Stimulated activated CD4-positive, alpha-beta T cell treated with anti-CD3 and anti-CD28 coated beads, TNF-alpha, amount 100 ng/mL, for 24 hours (primary cell): ENCODE data around the gene APBA3.

Source experiments
- DNase-seq, 3 experiments: peaks; one replicate each; pipeline ENCODE4 v3.0.0-alpha.2; 2020; ENCODE audit warnings: low read depth in 3 of 3

APBA3 gene, protein sequence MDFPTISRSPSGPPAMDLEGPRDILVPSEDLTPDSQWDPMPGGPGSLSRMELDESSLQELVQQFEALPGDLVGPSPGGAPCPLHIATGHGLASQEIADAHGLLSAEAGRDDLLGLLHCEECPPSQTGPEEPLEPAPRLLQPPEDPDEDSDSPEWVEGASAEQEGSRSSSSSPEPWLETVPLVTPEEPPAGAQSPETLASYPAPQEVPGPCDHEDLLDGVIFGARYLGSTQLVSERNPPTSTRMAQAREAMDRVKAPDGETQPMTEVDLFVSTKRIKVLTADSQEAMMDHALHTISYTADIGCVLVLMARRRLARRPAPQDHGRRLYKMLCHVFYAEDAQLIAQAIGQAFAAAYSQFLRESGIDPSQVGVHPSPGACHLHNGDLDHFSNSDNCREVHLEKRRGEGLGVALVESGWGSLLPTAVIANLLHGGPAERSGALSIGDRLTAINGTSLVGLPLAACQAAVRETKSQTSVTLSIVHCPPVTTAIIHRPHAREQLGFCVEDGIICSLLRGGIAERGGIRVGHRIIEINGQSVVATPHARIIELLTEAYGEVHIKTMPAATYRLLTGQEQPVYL

DNA sequence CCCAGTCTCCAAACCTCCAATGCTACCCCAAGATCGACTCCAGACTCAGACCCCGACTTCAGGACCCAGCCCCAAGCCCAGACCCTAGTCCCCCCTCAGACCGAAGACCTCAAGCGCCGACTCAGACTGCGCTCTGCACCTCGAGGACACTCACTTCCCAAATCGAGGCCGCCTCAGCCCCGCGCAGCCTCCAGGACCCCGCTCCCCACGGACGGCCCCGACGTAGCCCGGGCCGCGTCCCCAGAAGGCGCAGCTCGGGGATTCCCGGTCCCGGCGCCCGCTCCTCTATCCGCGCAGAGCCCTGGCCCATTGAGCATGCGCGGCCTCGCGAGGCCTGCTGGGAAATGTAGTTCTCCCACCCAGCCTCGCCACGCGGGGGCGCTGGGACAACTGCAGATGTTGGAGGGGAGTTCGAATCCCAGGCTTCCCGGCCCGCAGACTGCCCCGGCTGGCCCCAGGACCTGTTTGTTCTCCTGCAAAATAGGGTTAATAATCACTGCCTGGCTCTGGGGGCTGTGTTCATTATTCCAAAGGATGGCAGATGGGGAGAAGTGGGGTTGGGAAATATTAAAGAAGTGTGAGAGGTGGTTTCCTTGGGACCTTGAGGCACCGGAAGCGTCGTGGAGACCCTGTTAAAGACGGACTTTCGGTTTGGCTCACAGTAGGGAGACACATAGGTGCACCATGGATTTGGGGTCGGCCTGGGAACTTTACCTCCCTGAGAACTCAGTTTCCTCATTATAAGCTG is at the start of gene APBA3:
APBA3 (minus strand) TSS at position 311 of the 748 bp plus-strand sequence. CDS start 1,428 bp downstream, outside the sequence.
- peak; percentile 93 to 96 (median 95) for DNase-seq

DNA sequence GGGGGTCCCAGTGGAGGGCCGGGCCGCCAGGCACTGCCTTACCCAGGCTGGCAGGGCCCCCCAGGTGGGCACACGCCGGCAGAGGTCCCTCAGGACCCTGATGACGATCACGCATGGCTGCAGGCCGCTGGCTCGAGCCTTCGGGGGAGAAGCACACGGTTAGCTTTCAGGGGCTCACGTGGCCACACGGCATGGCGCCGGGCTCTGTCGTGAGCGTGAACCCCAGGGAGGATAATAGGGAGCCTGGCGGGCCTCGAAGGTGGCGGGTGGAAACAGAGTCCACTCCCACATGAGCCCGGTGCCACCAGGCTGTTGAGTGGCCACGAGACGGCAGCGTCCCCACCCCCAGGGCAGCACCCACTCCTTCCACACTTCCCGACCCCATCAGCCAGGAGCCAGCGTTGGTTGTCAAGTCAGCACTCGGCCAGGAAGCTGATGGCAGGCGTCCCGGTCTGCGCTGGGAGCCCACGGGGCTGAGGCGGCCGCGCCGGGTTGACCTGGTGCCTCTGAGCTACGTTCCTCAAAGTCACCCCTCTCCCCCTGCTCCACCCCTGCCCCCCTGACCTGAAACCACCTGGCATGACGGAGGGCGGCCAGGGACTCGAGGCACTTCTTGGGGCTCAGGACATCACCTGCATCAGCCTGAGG is 49.3 kb upstream of the APBA3 start:
- no peak for DNase-seq

DNA sequence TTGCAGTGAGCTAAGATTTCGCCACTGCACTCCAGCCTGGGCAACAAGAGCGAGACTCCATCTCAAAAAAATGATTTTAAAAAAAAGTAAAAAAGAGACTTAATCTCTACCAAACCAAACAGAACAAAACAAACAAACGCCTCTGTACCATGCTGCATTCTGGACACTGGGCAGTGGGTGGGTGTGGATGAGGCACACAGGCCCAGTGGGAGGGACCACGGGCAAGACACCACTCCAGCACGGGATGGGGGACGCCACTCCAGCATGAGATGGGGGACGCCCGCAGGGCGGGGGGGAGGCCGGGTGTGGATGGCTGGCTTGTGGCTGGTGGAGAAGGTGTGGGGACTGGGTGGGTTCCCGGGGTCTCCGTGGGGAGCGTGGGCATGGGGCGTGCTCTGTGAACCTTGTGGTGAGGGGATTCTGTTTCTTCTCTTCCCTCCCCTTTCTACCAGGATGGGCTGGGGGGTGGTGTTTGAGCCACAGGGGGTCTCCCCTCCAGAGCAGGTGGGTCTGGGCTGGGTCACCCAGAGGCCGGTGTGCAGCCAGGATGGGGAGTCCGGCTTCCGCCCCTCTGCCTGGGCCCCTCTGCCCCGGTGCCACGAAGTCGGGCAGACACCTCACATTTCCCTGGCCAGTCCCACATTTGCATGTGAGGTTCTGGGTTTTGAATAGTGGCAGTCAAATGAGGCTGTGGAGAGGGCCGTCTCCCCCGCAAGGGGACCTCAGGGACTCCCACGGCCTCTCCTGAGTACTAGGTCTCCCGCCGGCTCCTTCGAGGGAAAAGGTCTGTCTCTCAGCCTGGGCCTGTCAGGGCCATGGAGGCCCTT is 48.6 kb upstream of the APBA3 start:
- no peak for DNase-seq

DNA sequence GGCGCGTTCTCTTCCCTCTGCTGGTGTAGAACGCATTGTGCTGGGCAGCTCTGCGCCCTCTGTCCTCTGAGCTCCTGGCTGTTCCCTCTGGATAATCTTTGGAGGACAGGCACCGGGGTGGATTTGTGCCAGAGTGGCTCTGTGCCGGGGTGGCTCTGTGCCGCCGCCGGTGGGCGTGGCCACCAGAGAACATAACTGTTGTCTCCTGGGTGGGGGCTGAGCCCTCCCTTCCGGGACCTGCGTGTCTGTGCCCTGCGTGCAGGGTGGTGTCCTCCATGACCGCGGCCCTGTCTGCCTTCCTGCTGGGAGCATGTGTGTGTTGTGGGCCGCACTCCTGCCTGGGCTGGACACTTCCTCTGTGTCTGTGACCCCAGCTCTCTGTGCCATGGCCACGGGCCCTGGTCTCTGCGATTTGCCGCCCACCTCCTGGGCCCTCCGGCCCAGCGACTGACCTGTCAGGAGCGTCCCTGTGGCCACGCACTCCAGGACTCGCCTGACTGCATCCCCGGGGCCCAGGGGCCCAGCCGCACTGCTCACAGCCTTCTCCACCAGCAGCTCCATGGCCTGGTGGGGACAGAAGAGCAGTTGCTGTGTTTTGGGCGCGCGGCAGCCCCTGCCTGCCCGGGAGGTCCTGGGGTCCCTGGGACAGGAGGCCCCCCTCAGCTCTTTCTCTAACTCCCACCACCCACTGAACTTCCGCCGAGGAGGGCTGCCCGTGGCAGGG is 47.1 kb upstream of the APBA3 start:
- DNase-seq = no peak

DNA sequence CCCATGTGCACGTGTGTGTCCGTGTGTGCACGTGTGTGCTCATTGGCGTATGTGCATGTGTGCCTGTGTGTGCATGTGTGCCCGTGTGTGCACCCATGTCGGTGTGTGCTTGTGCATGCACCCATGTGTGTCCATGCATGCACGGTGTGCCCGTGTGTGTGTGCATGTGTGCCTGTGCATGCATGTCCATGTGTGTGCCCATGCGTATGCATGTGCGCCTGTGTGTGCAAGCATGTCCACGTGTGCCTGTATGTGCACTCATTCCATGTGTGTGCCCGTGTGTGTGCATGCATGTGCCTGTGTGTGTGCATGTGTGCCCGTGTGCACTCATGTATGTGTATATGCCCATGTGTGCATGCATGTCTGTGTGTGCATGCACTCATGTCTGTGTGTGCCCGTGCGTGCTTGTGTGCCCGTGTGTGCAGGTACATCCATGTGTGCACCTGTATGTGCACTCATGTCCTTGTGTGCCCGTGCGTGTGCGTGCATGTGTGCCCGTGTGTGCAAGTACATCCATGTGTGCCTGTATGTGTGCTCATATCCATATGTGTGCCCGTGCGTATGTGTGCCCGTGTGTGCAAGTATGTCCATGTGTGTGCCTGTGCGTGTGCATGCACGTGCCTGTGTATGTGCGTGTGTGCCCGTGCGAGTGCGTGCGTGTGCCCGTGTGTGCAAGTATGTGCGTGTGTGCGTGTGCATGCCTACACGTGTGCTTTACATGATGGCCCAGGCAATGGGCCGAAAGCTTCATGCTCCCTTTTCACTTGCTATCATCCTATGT is 46.3 kb upstream of the APBA3 start:
- no peak for DNase-seq

DNA sequence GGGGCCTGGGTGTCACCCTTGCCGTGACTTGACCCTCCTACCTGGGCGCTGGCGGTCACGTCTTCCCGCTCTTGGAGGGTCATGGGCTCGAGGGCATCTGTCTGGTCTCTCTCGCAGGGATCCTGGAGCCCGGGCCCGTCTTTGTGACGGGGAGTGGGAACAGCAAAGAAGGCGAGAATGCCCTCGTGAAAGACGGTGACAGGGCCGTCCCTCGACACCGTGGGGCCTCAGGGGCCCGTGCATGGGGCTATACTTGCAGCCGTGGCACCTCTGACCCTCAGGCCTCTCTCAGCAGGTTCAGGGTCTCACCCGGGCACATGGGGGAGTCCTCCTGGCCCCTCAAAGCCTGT is 45.6 kb upstream of the APBA3 start:
- DNase-seq = no peak

DNA sequence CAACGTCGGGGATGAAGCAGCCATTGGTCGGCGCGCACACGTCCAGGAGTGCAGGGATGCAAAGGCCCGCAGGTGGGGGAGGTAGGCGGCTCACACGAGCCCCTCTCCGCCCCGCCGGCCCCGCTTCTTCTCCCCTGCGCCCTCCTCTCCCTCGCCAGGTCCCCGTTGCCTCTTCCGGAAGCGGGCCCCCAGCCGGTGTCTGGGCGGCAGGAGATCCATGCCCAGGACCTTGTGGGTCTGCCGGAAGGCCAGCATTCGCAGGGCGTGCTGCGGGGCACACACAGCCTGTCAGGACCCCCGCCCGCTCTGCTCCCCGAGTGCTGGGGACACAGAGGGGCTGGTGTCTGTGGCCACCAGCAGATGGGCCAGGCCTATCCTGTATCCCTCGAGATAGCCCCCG is 44.4 kb upstream of the APBA3 start:
- DNase-seq = no peak

DNA sequence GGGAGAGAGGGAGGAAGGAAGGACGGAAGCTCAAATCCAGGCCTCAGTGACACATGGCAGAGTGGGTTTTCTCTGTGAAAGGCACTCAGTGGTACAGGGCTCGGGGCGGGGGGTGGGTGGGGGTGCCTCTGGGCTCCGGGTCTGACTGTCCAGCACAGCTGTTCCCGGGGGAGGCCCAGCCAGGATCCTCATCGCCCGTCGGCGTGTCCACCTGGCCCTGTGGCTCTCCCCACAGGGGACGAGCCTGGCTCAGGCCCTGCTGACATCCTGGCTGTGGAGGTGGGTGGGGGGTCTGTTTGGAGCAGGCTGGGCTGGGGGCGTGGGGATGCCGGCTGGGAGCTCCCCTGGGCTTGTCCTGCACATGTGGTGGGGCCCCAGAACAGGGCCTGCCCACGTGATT is 42.9 kb upstream of the APBA3 start:
- DNase-seq = no peak

DNA sequence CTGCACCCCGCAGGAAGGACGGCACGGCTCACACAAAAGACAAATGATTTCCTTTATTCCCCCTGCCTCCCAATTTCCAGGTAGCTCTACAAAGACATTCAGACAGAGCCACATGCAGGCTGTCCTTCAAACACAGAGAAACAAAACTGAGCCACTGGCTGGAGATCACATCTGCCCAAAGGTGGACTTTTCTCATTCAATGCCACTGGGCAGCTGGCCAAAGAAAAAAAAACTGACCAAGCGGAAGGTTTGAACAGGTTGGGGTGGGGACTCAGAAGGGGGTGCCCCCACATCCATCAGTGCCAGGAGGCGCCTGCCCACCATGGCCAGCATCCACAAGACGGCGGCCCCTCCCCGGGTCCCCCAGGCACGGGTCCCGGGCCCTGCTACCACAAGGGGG is 42.5 kb upstream of the APBA3 start:
- DNase-seq = no peak

DNA sequence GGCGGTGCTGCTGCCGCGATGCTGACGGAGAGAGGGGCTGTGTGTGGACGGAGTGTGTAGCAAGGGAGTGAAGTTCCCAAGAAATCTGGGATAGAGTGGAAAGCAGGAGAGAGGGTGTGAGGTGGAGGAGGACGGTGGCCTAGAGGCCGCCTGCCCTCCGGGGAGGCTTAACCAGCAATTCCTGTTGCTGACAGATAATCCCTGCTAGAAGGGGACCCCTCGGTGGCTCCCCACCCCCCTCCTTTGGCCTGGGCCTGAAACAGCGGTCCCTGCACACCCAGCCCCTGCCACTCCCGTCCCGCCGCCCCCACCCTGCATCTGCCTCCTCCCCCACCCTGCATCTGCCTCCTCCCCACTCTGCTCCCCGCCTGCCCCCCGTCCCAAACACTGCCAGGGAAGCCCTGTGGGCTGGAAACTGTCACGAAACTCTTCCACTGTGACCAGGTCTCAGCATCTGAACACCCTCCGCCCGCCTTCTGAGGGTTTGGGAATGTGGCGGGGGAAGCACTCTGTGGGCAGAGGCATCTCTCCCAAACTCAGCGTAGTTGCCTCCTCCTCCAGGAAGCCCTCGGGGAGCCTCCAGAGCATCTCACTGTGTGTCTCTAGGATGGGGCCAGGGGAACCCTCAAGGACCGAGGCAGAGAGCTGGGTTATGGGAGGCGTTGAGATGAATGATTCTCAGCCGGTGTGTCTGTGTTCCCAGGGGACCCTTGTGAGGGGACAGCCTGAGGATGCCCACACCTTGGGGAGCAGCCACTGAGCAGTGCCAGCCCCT is 41.8 kb upstream of the APBA3 start:
- no peak for DNase-seq

DNA sequence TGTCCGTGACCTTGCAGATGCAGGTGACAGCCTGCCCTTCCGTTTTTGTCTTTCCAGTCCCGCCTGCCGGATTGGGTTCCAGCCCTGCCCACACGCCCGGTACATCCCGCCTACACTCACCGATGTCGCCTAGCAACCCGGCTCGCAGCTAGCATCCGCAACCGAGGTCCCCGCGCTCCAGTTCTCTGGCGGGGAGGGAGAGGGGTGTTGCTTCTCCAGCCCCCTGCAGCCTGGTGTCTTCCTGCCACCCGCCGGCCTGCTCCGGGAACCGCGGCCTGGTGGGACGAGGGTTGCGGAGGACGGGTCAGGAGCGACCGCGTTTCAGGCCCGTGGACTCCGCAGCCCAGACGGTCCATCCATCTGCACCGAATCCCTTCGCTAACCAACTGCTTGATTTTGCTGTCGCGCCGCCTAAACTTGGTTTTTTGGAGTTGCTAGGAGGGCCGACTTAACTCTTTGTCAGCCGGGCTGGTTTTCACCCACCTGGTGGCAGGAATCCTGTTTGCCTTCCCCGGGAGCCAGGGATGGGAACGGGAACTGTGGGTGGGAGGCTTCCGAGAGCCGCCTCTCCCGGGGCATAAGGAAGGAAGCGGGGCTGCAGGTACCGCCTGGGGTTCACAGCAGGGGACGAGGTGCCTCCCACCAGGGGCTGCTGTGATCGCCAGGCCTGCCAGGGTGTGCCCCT is 40.1 kb upstream of the APBA3 start:
- peak in 2 of 3 experiments; percentile 40 to 63 for DNase-seq

DNA sequence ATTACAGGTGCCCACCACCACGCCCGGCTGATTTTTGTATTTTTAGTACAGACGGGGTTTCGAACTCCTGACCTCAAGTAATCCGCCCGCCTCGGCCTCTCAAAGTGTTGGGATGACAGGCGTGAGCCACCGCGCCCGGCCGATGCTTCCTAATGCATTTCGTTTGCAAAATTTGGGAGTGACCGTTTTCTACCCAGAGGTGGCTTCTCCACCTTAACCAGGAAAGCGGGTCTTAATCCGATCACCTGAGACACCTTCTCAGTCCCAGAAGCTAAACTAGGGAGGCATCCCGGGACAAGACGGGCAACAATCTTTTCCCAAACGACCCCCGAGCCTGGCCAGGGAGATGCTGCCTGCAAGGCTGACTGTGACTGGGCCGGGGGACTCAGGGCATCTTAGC is 39.5 kb upstream of the APBA3 start:
- no peak for DNase-seq

DNA sequence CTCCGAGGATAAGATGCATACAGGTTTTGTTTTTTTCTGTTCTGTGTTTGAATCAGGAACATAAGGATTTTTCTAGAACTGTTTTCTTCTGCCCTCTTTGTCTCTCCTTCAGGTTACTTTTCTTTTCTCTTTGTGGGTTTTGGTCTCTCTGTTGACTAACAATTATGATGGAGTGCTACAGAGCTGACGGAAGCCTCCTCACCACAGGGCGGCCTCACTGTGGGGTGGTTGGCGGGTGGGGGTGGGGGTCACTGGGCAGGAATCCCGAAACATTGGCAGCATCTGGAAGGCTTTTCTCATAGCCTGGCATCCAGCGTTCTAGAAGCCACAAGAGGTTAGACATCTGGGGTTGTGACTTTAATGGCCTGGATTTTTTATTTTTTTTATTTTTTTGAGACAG is 36.6 kb upstream of the APBA3 start:
- no peak for DNase-seq

DNA sequence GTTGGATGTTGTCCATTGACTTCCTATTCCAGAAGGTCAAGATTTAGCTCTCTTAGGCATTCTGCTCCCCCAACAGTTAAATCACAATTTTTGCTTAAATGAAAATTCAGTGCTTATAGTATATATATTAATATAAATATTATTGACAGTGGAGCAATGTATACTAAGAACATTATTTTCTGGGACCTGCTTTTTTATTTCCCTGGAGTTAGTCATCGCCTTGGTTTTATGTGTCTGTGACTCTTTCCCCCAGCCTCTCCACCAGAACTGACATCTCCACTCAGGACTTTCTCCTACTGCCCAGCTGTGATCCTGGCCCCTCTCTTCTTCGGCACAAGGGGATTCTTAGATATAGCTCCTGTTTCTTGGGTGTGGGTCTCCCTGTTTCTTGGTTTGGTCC is 34.9 kb upstream of the APBA3 start:
- no peak for DNase-seq

DNA sequence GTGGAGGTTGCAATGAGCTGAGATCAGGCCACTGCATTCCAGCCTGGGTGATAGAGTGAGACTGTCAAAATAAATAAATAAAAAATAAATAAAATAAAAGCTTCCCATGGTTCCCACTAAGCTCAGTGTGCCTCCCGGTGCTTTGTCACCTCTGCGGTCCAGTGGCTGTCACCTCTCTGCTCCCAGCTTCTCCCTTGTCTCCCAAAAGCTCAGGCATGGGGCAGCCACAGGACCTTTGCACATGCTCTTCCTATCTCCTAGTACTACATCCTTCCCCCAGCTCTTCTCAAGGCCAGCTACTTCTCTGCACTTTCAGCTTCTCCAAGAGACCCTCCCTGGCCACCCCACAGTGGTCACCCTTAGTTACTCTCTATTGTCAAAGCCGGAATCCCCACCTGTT is 32.3 kb upstream of the APBA3 start:
- no peak for DNase-seq

DNA sequence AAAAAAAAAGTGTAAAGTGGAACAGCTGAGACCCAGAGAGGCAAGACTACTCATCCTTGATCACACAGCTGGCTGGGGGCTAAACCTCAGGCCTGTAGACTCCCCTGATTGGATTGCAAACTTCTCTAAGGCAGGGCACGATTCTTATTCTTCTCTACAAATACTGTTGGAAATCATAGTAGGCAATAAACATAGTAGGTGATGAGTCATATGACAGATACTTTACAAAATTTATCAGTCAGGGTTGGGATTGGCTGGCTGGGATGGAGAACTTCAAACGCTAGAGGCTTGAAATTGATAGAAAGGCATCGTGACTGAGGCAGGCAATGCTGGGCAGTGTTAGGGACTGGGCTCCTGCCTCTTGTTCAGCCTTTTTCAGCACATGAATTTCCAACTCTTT is 30.6 kb upstream of the APBA3 start:
- DNase-seq = no peak

DNA sequence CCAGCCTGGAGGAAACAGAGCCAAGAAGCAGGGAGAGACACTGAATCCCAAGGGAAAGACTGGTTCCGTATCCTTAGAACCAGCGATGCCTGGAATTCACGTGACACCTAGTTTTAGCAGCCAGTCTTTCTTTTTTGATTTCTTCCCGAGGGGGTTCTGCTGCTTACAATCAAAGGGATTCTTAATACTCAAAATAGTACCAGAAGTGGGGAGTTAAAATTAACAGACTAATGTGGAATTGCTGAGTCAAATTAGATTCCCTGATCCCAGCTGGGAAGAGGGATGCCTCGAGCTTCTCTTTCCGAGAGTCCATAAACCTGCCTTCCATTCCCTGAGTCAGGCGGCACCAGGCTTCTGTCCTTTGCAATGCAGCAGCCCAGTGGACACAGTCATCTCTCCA is 29.4 kb upstream of the APBA3 start:
- no peak for DNase-seq

DNA sequence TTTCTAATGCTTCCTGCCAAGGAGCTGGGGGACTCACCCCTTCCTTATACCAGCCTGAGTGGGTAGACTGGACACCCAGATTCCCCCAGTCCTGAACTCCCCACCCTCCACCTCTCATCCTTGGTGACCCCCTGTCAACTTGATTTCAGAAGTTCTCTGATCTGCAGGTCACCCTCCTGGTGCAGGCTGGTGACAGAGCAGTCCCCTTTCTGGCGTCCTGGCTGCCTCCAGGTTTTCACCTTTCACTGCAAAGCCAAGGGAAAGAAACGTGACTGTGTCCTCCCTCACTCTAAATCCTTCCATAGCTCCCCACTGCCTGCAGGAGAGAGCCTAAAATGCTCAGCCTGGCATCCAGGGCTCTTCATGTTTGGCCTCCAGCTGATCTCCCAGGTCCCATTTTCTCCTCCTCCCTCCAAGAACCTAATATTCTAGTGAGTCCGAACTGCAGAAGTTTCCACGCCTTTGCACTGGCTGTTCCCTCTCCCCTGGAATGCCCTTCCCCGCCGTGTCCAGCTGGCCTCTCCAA is 28.8 kb upstream of the APBA3 start:
- DNase-seq = no peak
